HEK293 (cell line): ENCODE data around the gene OLFM2.
A peak's percentile ranks its signal among the peaks of the same experiment; 100 is the strongest.

Source experiments
- CTCF ChIA-PET: fragments of 350-600 bp; formaldehyde crosslinking; extraction: SDS; loops from one replicate; lab custom pipeline; 2021; ENCODE audit warnings: antibody characterized with exemption; lab: Yijun Ruan, JAX
- POLR2A ChIA-PET: fragments of 300-600 bp; formaldehyde crosslinking; extraction: SDS; loops from one replicate; lab custom pipeline; 2020; ENCODE audit warnings: antibody characterized with exemption, inconsistent platforms; lab: Yijun Ruan, JAX
- H3K27ac ChIP-seq: fragments of 200-500 bp; sonication (Bioruptor generic); 2 replicates; pipeline ENCODE4 v1.5.1; 2014; ENCODE audit warnings: low read depth, low read length, control low read depth, inconsistent platforms; ENCODE audit errors: extremely low read depth
- H3K36me3 ChIP-seq, 2 experiments: fragments of 200-500 bp in 1 of 2; sonication (Bioruptor generic) in 1 of 2; 1 replicate in 1 of 2; 2 replicates in 1 of 2; pipeline ENCODE4 v1.5.1; 2014 to 2017; ENCODE audit warnings: inconsistent platforms in 2 of 2, low read length in 2 of 2; ENCODE audit not compliant: control insufficient read depth in 2 of 2, insufficient read depth in 1 of 2
- H3K4me1 ChIP-seq: fragments of 200-500 bp; sonication (Bioruptor generic); 2 replicates; pipeline ENCODE4 v1.5.1; 2014; ENCODE audit warnings: mild to moderate bottlenecking, low read length, inconsistent platforms; ENCODE audit not compliant: control insufficient read depth, insufficient read depth
- H3K4me3 ChIP-seq: 2 replicates; pipeline ENCODE4 v1.5.1; 2011; ENCODE audit warnings: low read depth, mild to moderate bottlenecking, control low read depth, low read length, moderate library complexity
- H3K9me3 ChIP-seq: fragments of 200-500 bp; sonication (Bioruptor generic); 2 replicates; pipeline ENCODE4 v1.5.1; 2014; ENCODE audit warnings: low read depth, low read length, inconsistent platforms; ENCODE audit not compliant: control insufficient read depth, insufficient read depth
- EGR2 ChIP-seq: fragments of 450-650 bp; formaldehyde crosslinking; IDR thresholded peaks from 2 replicates; pipeline ENCODE4 v1.5.1; 2016; ENCODE audit warnings: low read depth, missing biosample characterization, missing genetic modification characterization
- MZF1 ChIP-seq: fragments of 450-650 bp; formaldehyde crosslinking; IDR thresholded peaks from 2 replicates; pipeline ENCODE4 v1.5.1; 2017; ENCODE audit warnings: missing biosample characterization, missing genetic modification characterization, borderline replicate concordance
- WT1 ChIP-seq: fragments of 450-650 bp; formaldehyde crosslinking; IDR thresholded peaks from 2 replicates; pipeline ENCODE4 v1.5.1; 2016; ENCODE audit warnings: missing biosample characterization, missing genetic modification characterization
- ZBTB1 ChIP-seq: fragments of 450-650 bp; formaldehyde crosslinking; IDR thresholded peaks from 2 replicates; pipeline ENCODE4 v1.5.1; 2016; ENCODE audit warnings: missing biosample characterization, missing genetic modification characterization
- ZEB2 ChIP-seq: fragments of 450-650 bp; formaldehyde crosslinking; IDR thresholded peaks from 2 replicates; pipeline ENCODE4 v1.5.1; 2016; ENCODE audit warnings: missing biosample characterization, missing genetic modification characterization
- ZFHX2 ChIP-seq: fragments of 450-650 bp; formaldehyde crosslinking; conservative IDR thresholded peaks from 2 replicates; pipeline ENCODE4 v1.5.1; 2016; ENCODE audit warnings: missing biosample characterization, missing genetic modification characterization
- ZFP69B ChIP-seq: fragments of 450-650 bp; formaldehyde crosslinking; IDR thresholded peaks from 2 replicates; pipeline ENCODE4 v1.5.1; 2016; ENCODE audit warnings: missing biosample characterization, missing genetic modification characterization
- ZNF501 ChIP-seq: fragments of 450-650 bp; formaldehyde crosslinking; IDR thresholded peaks from 2 replicates; pipeline ENCODE4 v1.5.1; 2016; ENCODE audit warnings: missing biosample characterization, missing genetic modification characterization
- TF ChIP-seq, protein P1 (sequence below): fragments of 450-650 bp; formaldehyde crosslinking; IDR thresholded peaks from 2 replicates; pipeline ENCODE4 v1.5.1; 2016; ENCODE audit warnings: missing biosample characterization, missing genetic modification characterization, borderline replicate concordance
- TF ChIP-seq, protein P2 (sequence below): sonication (generic); formaldehyde crosslinking; IDR thresholded peaks from 2 replicates; pipeline ENCODE4 v1.8.1; 2022; ENCODE audit warnings: mild to moderate bottlenecking, moderate library complexity, missing genetic modification reagents
- TF ChIP-seq, protein P3 (sequence below): fragments of 450-650 bp; formaldehyde crosslinking; IDR thresholded peaks from 2 replicates; pipeline ENCODE4 v1.5.1; 2016; ENCODE audit warnings: missing biosample characterization, missing genetic modification characterization, borderline replicate concordance

The OLFM2 gene

DNA sequence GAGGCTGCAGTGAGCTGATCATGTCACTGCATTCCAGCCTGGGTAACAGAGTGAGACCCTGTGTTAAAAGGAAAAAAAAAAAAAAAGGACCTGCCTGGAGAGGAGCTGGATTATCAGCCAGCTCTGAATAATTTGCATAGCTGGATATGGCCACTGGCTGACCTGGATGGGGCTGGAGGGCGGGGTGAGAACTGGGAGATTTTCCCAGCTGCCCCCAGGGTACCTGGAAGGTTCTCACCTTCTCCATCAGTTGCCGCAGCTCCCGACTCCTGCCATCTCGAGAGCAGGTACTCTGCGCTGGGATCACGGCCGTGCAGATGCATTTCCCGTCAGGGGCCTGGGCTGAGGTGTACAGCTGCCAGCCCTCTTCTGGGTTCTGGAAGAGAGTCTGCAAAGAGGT, 75.9 kb downstream of the OLFM2 start (continued):
- TF ChIP-seq, protein P1, sequence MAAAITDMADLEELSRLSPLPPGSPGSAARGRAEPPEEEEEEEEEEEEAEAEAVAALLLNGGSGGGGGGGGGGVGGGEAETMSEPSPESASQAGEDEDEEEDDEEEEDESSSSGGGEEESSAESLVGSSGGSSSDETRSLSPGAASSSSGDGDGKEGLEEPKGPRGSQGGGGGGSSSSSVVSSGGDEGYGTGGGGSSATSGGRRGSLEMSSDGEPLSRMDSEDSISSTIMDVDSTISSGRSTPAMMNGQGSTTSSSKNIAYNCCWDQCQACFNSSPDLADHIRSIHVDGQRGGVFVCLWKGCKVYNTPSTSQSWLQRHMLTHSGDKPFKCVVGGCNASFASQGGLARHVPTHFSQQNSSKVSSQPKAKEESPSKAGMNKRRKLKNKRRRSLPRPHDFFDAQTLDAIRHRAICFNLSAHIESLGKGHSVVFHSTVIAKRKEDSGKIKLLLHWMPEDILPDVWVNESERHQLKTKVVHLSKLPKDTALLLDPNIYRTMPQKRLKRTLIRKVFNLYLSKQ (tag by site-specific recombination) = no peak
- no peak for TF ChIP-seq WT1
- no peak for TF ChIP-seq MZF1 (tag by site-specific recombination)
- no peak for TF ChIP-seq ZBTB1
- TF ChIP-seq ZNF501 (tag by site-specific recombination) = no peak
- TF ChIP-seq, protein P2, sequence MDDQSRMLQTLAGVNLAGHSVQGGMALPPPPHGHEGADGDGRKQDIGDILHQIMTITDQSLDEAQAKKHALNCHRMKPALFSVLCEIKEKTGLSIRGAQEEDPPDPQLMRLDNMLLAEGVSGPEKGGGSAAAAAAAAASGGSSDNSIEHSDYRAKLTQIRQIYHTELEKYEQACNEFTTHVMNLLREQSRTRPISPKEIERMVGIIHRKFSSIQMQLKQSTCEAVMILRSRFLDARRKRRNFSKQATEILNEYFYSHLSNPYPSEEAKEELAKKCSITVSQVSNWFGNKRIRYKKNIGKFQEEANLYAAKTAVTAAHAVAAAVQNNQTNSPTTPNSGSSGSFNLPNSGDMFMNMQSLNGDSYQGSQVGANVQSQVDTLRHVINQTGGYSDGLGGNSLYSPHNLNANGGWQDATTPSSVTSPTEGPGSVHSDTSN (CRISPR knock-in tag) = no peak

DNA sequence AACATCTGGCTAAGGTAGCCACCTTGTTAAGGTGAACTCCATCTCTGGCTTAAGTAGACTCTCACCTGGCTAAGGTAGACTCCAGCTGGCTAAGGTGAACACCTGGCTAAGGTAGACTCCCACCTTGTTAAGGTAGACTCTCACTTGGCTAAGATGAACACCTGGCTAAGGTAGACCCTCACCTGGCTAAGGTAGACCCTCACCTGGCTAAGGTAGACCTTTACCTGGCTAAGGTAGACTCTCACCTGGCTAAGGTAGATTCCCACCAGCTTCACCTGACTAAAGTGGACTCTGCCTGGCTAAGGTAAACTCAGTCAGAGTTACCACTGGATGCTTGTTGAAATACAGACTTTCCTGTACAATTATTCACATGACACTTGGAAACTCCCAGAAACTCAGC, 77.5 kb downstream of the OLFM2 start:
- ChIA-PET POLR2A (interaction anchor here (0.5 kb wide), 1 partner anchor 23 kb away, joined by 4 read pairs; no protein-coding TSS in a partner anchor), CTCF (interaction anchor here (0.6 kb wide), 1 partner anchor 211 kb away, joined by 3 read pairs; no protein-coding TSS in a partner anchor)
- no peak overlapping the region for H3K4me3 ChIP-seq

DNA sequence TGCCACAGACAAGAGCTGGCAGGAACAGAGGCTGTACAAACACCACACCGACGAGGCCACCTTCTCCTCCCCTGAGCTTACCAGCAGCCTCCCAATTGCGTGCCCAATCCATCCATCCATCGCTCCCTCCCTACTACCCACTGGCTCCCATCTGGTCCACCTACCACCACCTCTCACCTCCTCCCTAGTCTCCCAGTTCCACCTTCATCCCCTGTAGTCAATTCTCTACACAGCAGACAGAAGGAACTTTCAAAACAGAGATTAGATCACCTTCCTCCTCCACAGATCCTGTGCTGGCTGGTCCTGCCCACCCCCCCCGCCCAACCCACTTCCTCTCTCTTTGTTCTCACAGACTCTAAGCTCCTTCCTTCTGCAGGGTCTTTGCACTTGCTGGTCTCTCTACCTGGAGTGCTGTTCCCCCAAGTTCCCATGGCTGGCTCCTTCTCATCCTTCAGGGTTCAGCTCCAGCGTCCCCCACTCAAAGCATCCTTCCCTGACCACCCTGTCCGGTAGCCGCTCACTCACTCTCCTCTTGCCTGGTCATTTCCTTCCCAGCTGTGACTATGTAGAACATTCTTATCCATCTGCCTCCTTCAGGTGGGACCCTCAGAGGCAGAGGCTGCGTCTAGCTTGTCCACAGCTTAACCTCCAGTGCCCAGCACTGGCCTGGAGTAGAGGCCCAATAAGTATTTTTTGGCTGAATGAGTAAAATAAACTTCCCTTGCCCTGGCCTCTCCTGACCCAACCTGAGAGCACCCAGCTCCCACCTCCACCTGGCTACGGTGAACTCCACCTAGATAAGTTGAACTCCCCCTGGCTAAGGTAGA, 78.2 kb downstream of the OLFM2 start:
- Histone ChIP-seq H3K4me3 (no peak overlapping the region), H3K4me1 (no peaks in the 10 kb centered on the region), H3K36me3 (peaks cover 0 to 4% of the 10 kb centered on the region in 2 experiments; a peak in 1 of 3 replicates), H3K9me3 (no peaks in the 10 kb centered on the region), H3K27ac (no peak overlapping the region)
- TF ChIP-seq EGR2 (tag by site-specific recombination) (peak; percentile 98), ZFP69B (no peak), ZFHX2 (tag by site-specific recombination) (peak; percentile 96)
- POLR2A ChIA-PET = interaction anchor here (0.5 to 0.6 kb wide), 2 partner anchors 13 to 24 kb away, joined by 3 to 4 read pairs; no protein-coding TSS in a partner anchor
- CTCF ChIA-PET = interaction anchor here (0.6 kb wide), 1 partner anchor 210 kb away, joined by 3 read pairs; no protein-coding TSS in a partner anchor

More for the DNA sequence above, 77.5 kb downstream of the OLFM2 start:
- H3K4me1 ChIP-seq = no peaks in the 10 kb centered on the region
- peaks cover 0 to 4% of the 10 kb centered on the region in 2 experiments; a peak in 1 of 3 replicates for H3K36me3 ChIP-seq
- TF ChIP-seq, protein P3, sequence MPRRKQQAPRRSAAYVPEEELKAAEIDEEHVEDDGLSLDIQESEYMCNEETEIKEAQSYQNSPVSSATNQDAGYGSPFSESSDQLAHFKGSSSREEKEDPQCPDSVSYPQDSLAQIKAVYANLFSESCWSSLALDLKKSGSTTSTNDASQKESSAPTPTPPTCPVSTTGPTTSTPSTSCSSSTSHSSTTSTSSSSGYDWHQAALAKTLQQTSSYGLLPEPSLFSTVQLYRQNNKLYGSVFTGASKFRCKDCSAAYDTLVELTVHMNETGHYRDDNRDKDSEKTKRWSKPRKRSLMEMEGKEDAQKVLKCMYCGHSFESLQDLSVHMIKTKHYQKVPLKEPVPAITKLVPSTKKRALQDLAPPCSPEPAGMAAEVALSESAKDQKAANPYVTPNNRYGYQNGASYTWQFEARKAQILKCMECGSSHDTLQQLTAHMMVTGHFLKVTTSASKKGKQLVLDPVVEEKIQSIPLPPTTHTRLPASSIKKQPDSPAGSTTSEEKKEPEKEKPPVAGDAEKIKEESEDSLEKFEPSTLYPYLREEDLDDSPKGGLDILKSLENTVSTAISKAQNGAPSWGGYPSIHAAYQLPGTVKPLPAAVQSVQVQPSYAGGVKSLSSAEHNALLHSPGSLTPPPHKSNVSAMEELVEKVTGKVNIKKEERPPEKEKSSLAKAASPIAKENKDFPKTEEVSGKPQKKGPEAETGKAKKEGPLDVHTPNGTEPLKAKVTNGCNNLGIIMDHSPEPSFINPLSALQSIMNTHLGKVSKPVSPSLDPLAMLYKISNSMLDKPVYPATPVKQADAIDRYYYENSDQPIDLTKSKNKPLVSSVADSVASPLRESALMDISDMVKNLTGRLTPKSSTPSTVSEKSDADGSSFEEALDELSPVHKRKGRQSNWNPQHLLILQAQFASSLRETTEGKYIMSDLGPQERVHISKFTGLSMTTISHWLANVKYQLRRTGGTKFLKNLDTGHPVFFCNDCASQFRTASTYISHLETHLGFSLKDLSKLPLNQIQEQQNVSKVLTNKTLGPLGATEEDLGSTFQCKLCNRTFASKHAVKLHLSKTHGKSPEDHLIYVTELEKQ (tag by site-specific recombination) = no peak
- TF ChIP-seq ZEB2 = peak; percentile 100
- H3K27ac ChIP-seq = no peak overlapping the region
- no peaks in the 10 kb centered on the region for H3K9me3 ChIP-seq
